SK-N-MC (cell line): ENCODE data around the gene NCOA3.

Experiments
- EZH2 ChIP-seq: fragments of 200-600 bp; sonication (generic); IDR thresholded peaks from one replicate; pipeline ENCODE4 v1.6.1; 2017; ENCODE audit warnings: antibody characterized with exemption
- FOXP2 ChIP-seq: optimal IDR thresholded peaks from 2 replicates; pipeline ENCODE3; 2011; ENCODE audit warnings: mild to moderate bottlenecking, moderate library complexity; ENCODE audit not compliant: insufficient read depth; ENCODE audit errors: extremely low read length, control extremely low read depth
- POLR2AphosphoS5 ChIP-seq: IDR thresholded peaks from 2 replicates; pipeline ENCODE4 v1.6.1; 2012; ENCODE audit warnings: mild to moderate bottlenecking, low read depth, low read length, borderline replicate concordance

DNA sequence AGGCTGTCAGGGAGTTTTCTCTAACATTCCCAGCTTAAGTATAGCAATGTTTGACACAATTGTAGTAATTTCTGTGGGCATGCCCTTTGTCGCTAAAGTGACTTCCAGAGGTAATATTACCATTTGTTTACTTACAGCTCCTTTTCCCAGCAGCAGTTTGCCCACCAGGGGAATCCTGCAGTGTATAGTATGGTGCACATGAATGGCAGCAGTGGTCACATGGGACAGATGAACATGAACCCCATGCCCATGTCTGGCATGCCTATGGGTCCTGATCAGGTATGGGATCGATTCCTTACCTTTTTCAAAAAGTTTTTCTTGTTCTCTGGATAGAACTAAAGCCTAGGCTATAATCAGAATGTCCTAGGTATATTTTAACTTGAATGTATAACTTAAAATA lies 151.1 kb downstream of the NCOA3 start:
- TF ChIP-seq POLR2AphosphoS5: no peak
- no peak for TF ChIP-seq EZH2
- TF ChIP-seq FOXP2: no peak
